Limb (tissue), 2 donors: ENCODE measurements around the gene ATG4D.

ENCODE experiments used
- DNase-seq, 2 donors: peaks; one replicate each; pipeline ENCODE4 v3.0.0-alpha.2; 2016; ENCODE audit errors: extremely low spot score in 2 of 2

Gene ATG4D

DNA sequence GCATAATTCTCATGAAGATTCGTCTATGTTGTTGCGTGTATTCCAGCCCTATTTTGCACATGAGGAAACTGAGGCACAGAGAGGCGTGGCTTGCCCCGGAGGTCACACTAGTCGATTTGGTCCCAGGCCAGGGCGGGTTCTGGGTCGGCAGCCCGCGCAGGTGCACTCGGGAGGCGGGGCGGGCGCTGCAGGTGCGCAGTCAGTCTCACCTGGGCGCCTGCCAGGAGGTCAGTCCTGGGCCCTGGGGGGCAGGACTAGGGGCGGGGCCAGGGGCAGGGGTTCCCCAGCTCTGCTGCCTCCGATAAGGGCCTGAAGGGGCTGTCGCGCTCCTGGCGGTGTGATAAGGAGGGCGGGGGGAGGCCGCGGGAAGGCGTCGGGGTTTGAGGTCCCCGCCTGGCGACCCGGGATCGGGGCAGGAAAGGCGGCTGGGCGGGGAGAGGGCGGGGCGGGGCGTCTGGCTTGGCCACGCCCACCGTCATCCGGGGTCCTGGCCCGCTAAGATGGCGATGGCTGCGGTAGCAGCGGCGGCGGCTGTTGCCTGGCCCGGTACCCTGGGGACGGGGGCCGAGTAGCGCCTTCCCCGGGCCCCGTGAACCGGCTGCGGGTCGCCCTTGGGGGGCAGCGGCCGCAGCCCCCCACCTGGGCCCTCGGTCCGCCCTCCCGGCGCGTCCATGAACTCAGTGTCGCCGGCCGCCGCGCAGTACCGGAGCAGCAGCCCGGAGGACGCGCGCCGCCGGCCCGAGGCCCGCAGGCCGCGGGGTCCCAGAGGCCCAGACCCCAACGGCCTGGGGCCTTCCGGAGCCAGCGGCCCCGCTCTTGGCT, at the start of gene ATG4D:
ATG4D (plus strand) TSS at position 485 of the 822 bp plus-strand sequence; CDS start at position 672, 187 bp downstream.
- DNase-seq = peak; percentile 76 to 91

DNA sequence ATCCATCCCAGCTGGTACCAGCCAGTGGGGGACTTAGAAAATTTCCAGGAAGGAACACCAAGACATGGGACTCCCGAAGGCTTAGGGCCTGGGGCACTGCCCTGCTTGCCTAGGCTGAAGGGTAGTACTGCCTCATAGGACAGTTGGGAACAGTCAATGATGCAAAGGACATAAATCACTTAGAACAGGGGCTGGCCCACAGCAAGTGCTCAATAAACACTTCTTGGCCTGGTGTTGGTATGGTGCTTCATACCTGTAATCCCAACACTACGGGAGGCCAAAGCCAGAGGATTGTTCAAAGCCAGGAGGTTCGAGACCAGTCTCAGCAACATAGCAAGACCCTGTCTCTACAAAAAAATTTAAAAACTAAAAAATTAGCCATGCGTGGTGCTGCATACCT, 46.3 kb upstream of the ATG4D start:
- no peak for DNase-seq

DNA sequence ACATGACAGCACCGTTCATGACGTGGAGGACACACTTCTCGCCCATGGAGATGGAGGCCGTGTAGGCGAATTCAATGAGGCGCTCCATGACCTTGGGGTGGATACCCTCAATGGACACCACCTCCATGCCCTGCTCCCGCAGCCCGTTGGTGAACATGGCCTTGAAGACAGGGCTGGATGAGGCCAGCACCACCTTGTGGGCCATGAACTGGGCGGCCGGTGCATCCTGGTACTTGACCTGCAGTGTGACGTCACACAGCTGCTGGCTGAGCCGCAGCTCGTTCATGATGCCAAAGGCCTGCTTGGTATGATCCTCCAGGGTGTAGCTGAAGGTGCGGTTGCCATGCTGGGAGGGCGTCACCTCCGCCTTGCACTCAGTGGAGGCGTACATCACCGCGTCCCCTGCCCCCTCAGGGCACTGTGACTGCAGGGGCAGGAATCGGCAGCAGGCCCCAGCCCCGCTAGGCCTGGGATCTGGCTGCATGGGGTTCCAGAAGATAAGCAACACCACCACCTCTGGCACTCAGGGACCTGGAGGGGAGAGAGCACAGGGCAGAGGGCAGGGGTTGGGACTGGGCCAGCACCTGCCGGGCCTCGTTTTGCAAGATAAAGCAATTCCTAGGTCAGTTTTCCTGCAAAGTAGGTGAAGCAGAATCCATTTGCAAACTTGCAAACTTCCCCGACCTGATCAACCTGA, 44.0 kb upstream of the ATG4D start:
- no peak for DNase-seq

DNA sequence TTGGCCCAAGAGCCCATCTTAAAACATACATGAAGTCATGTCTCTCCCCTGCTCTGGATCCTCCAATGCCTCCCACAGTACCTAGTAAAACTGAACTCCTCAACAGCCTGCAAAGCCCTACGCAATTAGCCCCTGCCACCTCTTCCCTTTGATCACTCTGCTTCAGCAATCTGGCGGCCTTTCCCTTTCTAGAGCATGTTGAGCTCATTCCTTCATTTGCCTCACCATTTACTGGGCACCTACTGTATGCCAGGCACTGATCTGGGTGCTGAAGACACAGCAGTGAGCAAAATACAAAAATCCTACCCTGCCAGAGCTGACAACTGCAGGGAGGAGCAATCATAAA, 43.5 kb upstream of the ATG4D start:
- DNase-seq = no peak

DNA sequence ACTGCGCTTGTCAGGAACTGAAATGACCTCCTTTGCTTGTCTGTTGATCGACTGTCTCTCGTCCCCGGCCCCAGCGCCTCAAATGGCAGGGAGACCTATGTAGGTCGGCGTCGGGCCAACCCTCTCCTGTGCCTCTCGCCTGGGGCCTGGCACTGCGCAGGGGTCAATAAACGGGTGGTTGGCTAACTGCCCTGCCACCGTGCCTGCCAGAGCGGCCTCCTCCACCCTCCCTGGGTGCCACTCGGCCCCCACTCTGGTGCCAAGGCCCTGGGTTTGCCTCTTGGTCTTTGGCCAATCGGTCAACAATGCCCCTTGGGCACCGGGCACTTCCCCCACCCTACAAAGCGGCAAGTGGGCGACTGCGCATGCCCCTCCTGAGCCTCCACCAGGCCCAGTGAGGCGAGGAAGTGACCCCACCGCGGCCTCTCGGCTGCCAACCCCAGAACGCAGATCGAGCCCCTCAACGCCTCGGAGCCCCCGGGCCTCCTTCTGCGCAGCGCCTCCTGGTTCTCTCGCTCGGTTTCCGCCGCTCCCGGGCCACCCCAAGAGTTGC, 41.7 kb upstream of the ATG4D start:
- DNase-seq = peak in 1 of 2 donors; percentile 69

DNA sequence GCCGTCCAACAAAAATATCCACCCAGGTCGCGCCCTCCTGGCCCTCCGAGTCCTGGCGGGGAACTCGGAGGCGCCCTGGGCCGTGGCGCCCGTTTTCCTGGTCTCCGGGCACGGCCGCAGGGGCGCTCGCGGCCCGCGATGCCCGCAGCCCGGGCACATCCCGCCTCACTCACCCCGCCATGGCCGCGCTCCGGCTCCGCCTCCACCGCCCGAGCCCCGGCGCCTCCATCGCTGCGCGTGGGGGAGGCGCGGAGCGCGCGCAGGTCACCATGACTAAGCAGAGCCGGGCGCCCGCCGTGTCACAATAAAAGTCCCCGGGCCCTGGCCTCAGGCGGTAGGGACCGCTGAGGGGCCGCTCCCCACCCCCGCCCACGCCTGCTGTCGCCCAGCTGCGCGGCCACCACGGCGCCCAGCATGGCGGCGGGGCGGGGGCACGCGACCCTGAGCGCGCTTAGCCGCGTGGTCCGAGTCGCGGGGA, 41.1 kb upstream of the ATG4D start:
- DNase-seq = peak; percentile 90 to 93

DNA sequence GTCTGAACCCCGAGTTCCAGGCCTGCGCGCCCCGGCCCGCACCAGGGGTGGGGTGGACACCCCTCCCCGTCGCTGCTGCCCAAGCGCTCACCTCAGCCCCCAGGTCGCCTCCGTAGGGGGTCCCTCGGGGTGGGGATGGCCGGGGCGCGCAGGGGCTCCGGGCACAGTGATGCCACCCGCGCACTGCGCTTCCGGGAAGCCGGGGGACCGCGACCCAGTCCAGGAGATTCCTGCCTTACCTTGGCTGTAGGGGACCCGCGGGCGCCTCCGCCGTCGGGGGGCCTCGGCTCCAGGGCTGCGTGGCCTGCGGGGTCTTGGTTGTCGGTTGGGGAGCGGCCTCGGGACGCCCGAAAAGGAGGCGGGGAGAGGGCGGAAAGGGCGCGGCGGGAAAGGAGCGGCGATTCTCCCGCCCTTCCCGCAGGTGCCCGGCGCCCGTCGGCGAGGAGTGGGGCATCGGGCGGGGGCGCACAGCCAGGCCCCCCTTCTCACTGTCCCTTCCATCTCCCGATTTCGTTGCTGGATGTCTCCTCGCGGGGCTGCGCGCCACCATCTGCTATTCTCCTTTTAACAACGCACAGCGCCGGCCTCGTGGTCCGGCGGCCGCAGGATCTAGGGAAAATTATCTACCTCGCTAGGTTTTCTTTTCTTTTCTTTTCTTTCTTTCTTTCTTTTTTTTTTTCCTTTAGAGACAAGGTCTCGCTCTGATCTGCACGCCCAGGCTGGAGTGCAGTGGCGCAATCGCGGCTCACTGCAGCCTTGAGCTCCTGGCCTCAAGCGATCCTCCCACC, 40.5 kb upstream of the ATG4D start, which contains the start of gene KEAP1:
KEAP1 (minus strand) TSS at position 355 of the 788 bp plus-strand sequence. CDS start 3,323 bp downstream, outside the sequence.
- peak; percentile 25 to 77 for DNase-seq

DNA sequence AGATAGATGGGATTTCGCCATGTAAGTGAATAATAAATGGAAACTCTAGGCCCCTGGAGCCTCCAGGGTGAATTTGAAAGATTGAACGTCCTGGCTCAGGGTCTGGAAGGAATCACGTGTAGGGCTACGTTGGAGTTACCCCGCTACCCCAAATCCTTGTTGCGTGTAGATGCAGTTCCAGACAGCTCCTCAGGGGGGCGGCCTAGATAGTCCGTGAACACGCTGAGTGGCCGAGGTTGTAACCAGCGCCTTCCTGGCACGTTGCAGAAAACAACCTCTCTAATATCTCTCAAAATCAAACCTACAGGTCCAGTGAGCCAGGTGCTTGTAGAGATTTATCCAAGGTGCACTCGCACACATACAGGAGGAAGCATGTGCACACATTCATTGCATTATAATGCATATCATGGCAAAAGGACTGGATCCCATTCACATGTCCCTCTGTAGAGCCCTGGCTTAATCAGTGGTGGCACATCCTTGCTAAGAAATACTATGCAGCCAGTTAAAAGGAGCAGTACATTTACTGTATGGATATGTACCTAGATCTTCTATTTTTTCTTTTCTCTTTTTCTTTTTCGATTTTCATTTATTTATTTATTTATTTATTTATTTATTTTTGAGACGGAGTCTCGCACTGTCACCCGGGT, 38.0 kb upstream of the ATG4D start:
- peak in 1 of 2 donors; percentile 73 for DNase-seq

DNA sequence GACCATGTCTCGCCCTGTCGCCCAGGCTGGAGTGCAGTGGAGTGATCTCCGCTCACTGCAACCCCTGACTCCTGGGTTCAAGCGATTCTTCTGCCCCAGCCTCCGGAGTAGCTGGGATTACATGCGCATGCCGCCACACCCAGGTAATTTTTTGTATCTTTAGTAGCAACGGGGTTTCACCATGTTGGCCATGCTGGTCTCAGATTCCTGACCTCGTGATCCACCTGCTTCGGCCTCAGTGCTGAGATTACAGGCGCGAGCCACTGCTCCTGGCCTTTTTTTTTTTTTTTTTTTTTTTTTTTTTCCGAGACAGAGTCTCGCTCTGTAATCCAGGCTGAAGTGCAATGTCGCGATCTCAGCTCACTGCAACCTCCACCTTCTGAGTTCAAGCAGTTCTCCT, 35.7 kb upstream of the ATG4D start:
- no peak for DNase-seq

DNA sequence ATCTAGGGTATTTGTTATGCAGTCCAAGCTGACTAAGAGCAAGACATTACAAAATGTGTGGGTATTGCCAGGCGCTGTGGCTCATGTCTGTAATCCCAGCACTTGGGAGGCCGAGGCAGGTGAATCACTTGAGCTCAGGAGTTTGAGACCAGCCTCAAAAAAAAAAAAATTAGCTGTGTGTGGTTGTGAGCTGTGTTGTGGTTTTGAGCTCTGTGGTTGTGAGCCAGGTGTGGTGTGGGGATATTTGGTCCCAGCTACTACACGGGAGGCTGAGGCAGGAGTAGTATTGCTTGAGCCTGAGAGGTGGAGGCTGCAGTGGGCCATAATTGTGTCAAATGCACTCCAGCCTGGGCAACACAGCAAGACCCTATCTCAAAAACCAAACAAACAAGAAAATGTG, 35.0 kb upstream of the ATG4D start:
- DNase-seq = no peak

DNA sequence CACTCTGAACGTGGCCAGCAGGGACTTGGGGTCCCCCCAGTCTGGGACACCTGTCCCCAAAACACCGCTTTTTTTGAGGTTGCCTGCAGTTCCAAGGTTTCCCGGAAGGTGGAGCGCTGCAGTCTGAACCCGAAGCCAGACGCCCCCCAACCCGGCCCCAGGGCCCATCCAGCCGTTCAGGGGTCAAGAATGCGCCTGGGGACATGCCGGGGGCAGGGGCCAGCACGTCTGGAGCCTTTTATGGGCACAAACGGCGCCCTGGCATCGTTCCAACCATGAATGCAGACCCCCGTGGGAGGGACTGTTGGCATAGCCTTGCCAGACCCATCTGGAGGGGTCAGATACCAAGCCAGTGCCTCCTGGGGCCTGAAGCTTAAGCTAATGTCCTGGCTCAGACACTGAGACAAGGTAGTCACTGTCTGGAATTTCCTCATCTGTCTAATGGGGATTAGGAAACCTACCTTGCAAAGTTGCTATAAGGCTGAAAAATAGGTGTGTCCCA, 33.4 kb upstream of the ATG4D start:
- DNase-seq = peak in 1 of 2 donors; percentile 71

DNA sequence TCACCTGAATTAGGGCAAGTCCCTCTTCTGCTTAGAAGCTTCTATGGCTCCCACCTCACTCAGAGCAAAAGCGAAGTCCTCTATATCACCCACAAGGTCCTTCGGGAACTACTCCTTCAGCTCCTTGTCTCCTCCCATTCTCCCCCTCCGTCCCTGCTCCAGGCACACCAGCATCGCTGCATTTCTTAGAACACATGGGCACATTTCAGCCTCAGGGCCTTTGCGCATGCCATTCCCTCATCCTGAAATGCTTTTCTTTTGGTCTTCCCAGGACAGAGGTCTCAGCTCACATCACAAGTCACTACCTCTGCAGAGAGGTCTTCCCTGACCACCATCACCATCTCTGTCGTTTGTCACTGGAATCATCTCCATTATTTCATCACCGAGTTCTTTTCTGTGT, 30.5 kb upstream of the ATG4D start:
- DNase-seq = no peak

DNA sequence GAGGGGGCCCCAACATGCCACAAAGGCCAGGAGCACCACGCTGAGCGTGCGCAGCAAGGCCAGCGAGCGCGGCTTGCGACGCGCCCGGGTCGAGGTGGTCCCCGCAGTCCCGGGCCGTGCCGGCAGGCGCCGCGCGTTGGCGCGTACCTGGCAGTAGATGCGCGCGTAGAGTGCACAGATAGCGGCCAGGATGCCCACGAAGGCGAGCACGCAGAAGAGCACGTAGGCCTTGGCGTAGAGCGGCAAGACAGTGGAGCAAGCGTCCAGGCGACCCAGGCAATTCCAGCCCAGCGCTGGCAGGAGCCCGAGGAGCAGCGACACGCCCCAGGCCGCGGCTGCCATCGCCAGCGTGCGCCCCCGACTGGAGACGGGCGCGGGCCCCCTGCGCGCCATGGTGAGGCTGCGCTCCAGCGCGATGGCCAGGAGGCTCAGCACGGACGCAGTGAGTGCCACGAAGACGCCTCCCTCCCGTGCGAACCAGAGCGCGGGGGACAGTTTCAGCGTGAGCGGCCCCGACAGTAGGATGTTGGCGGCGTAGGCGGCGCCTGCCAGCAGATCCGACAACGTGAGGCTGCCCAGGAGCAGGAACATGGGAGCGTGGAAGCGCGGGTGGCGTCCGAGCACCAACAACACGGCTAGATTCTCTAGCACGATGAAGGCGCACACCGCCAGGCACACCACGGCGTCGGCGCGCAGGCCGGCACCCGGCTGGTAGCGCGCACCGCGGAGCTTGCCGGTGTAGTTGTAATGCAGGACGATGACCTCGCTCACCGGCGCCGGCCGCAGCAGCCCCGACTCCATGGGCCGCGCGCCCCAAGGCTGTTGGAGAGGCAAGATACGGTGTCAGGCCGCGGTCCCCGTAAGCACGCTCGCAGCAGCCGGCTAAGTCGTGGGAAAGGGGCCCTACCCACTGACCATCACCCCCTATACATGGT, 29.2 kb upstream of the ATG4D start:
- DNase-seq = no peak

DNA sequence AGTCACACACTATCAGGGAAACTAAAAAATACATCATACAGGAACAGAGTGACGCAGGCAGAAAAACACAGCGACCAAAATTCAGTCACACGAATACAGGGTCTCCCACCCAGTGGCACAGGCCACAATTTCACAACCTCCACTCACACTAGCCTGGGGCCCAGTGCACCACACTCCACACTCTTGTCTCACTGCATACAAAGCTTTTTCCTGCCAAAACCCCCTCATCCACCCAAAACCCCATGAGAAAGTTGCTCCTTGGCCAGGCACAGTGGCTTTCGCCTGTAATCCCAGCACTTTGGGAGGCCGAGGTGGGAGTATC, 27.7 kb upstream of the ATG4D start:
- DNase-seq = no peak

DNA sequence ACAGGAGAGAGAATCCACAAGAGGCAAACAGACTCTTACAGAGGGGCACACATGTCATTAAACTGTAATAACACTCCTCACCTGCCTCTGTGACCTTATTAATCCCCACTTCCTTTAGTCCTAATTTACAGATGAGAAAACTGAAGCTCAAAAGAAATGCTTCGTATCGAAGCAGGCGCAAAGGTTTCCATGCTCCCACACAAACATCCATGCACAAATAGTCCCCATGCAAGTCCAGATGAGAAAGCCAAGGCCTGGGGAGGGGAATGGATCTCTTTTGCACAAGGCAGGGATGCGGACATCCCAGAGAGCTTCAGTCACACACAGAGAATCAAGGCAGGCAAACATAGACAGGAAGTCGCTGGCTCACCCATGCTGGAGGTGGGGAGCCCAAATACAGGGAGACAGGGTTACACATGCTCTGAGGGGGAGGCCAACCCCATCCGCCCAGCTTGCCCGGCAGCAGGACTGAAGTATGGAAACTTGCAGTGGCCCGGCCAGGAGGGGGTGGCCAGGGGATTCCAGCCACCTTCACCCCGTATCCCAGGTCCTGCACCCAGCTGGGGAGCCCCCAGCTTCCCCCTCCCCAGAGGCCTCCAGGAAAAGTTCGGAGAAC, 26.9 kb upstream of the ATG4D start:
- DNase-seq = no peak

DNA sequence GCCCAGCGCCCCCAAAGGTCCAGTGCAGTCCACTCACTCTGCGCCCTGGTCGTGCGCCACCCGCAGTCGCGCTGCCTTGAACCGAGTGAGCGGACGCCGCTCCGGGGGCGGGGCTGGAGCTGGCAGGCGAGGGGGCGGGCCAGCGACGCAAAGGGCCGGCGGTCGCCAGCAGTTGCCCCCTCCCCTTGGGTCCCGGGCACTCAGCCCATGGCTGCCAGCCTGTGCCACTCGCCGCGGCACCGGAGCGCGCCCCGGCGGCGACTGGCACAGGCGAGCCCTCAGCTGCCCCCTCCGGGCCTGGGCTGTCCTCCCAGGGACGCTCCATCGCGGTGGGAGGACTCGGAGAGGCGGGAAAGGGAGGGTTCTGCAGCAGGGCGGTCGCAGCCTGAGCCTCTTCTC, 26.3 kb upstream of the ATG4D start, which contains the start of gene S1PR5:
S1PR5 (minus strand) TSS at position 87 of the 399 bp plus-strand sequence. CDS start 2,436 bp downstream, outside the sequence.
- no peak for DNase-seq

DNA sequence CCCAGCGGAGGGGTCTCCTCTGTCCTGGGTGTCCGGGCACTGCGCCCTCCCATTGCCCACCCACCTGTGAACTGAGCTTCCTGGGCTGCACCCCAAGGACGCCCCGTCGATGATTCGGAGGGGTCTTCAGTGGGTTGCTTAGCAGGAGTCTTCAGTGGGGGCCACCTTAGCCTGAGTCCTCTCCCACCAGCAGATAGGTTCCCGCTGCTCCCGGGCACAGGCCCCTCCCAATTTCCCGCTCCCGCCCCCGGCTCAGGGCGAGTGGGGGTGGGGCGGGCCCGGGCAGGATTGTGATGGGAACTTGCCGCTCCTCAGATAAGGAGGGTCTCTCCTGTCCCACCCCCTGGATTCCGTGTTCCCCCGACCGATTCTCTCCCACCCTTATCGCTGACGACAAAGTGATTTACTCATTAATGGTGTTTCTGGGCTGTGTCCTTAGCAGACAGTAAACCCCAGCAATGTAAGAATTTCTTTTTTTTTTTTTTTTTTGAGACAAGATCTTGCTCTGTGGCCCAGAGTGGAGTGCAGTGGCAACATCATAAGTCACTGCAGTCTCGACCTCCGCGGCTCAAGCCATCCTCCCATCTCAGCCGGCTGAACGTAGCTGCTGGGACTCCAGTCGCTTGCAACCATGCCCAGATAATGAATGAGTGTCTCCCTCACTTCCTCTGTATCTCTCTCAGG, 25.8 kb upstream of the ATG4D start:
- no peak for DNase-seq

DNA sequence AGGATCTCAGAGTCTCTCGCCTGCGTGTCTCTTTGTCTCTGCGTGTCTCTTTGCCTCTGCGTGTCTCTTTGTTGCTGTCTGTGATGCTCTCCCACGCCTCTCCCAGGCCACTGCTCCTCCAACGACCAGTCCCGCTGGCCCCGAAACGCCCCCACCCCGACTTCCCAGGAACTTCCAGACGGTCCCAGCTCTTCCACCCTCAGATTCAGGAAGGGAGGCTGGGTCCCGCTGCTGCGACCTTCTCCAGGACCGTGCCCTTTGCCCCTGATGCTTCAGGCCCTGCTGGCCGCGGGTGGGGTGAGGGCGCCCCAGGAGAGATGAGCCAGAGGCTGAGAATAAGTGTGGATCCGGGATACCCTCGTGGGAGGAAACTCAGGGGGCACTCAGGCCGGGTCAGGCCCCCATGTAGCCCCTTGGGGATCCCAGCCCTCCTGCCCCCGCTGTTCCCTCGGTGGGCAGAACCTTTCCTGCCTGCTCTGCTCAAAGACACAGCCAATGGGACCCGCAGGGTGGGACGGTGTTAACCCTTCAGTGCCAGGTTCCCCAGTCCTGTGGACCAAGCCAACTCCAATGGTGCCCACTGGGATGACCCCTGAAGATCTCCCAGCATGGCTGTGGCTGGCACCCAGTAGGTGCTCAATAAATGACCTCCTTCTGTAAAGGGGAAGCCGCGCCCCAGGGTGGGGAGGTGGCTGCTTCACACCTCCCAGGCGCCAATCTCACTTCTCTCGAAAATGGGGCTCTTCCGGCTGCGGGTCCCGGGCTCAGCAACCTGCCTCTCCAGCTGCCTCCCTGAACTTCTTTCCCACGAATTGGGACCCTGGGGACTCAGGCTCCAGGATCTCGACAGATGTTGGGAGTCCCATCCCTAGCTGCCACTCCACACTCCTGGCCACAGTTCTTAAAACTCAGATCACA, 25.0 kb upstream of the ATG4D start:
- DNase-seq = no peak
